ENCODE measurements around the gene B9D1. TPM values are rescaled to one million over a fixed set of nuclear protein-coding genes. Genes with fewer than 3 reads are reported as not detected.

B9D1 gene
- total RNA-seq, 2 donors from 2014 or later, result 18.7 to 24.6 TPM

DNA sequence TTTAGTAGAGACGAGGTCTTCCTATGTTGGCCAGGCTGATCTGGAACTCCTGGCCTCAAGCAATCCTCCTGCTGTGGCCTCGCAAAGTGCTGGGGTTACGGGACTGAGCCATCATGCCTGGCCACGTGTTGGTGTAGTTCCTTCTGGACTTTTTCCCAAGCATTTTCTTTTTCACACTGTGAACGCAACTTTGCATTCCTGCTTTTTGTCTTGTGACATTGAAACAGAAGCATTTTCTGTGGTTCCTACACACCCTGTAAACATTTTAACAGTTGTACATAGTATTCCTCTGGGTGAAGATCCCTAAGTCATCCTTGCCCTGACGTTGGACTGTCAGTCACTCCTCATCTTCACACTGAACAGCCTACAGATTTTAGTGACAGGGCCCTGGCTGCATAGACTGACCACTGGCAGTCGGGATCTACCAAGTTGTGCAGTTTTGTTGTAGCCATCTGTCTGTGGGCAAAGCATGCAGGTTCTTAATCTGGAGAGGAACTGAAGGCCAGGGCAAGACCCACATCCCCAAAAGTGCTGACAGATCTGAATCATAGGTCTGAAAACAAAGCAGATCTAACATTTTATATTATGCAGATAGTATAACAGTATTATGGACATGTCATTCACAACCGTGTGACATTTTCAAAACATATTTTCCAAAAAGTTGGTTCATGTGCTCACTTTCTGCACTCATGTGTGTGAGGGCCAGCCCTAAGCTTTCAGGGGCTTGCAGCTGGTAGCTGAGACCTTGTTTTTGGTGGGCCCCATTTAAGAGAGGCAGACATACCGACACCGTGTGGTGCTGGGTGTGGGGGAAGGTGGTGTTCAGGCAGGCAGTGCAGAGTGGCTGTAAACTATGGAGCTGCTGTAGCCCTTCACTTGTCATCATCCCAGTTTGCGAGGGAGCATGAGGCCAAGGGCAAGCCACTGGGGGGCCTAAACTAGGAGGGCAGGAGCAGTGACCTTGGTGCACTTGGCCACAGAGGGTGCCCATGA, 65.4 kb downstream of the B9D1 start:
- no peaks in the 10 kb centered on the region for H3K9me3 ChIP-seq
- no peaks in the 10 kb centered on the region for H3K27me3 ChIP-seq
- no peak for DNase-seq (ENCODE audit: low spot score)
- no peaks in the 10 kb centered on the region for H3K36me3 ChIP-seq
- TF ChIP-seq, protein P1, sequence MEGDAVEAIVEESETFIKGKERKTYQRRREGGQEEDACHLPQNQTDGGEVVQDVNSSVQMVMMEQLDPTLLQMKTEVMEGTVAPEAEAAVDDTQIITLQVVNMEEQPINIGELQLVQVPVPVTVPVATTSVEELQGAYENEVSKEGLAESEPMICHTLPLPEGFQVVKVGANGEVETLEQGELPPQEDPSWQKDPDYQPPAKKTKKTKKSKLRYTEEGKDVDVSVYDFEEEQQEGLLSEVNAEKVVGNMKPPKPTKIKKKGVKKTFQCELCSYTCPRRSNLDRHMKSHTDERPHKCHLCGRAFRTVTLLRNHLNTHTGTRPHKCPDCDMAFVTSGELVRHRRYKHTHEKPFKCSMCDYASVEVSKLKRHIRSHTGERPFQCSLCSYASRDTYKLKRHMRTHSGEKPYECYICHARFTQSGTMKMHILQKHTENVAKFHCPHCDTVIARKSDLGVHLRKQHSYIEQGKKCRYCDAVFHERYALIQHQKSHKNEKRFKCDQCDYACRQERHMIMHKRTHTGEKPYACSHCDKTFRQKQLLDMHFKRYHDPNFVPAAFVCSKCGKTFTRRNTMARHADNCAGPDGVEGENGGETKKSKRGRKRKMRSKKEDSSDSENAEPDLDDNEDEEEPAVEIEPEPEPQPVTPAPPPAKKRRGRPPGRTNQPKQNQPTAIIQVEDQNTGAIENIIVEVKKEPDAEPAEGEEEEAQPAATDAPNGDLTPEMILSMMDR (IDR thresholded peaks at IDR 0.05), result no peak
- no peak overlapping the region for H3K4me3 ChIP-seq
- peaks cover 0 to 72% of the 10 kb centered on the region in 2 donors for H3K4me1 ChIP-seq
- no peak overlapping the region for H3K27ac ChIP-seq

DNA sequence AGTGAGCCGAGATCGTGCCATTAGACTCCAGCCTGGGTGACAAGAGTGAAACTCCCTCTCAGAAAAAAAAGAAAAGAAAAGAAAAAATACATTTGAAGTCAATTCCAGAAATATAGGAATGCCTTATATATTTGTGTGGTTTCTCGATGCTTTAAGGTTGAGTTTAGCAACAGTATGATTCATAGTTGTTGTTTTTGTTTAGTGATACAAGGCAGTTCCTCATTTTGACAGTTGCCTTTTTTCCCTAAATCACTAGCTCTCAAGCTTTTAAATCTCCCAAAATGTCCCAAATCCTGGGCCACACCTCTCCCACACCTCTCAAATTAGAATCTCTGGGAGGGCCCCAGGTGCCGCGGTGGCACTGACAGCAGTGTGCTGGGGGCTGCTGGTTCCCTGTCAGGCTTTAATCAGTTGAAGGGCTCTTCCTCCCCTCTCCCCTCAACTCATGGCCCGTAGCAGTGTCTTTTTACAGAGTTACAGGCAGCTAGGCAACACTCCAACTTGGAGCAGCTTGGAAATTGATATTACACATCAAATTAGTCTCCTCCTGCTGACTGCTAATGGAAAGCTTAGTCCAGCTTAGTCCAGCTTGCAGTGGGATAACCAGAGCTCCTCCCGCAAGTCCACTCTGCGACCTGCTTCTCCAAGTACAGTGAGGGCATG, 66.9 kb downstream of the B9D1 start:
- Histone ChIP-seq H3K36me3 (no peaks in the 10 kb centered on the region), H3K27me3 (no peaks in the 10 kb centered on the region), H3K4me3 (no peak overlapping the region), H3K9me3 (no peaks in the 10 kb centered on the region), H3K27ac (peak overlapping the region in 1 of 2 donors; percentile 39), H3K4me1 (peaks cover 0 to 72% of the 10 kb centered on the region in 2 donors)
- TF ChIP-seq, protein P1 (IDR thresholded peaks at IDR 0.05), result no peak
- DNase-seq (ENCODE audit: low spot score), result no peak

- Histone ChIP-seq H3K36me3 (no peaks in the 10 kb centered on the region), H3K4me3 (no peak overlapping the region), H3K27ac (no peak overlapping the region), H3K4me1 (peaks cover 0 to 76% of the 10 kb centered on the region in 2 donors), H3K9me3 (no peaks in the 10 kb centered on the region), H3K27me3 (no peaks in the 10 kb centered on the region)
- TF ChIP-seq, protein P1 (IDR thresholded peaks at IDR 0.05), result no peak
- no peak for DNase-seq (ENCODE audit: low spot score)
Measured at GRCh38 chr17:19294443-19294842, 68.1 kb downstream of the B9D1 start.

MicroRNAs encoded within 50 kb of the gene (microRNA counts, 767-probe panel; counts per million panel counts)
- 2,929 to 6,263 counts per million in 2 donors for microRNA hsa-miR-1180

Small RNA genes within 50 kb of the gene (microRNA-seq; reads per million reads assigned to microRNA genes)
- gene MIR1180 (ENCODE audit: borderline number of aligned reads in 2 of 2, borderline replicate concordance in 1 of 2), result 232 to 479 reads per million in 2 donors

Other genes with a start within 250 kb of the B9D1 start
- gene GRAPL, start 235.1 kb downstream of the B9D1 start, total RNA-seq, result 1 to 10 TPM in 1 of 2 donors, not detected in 1; 1.4 TPM
- 10 to 100 TPM; 68.0 to 73.1 TPM for gene EPN2, start 125.4 kb downstream of the B9D1 start, total RNA-seq
- gene MAPK7, start 15.8 kb upstream of the B9D1 start, total RNA-seq, result 10 to 100 TPM; 15.9 to 17.8 TPM
- gene MFAP4, start 24.5 kb upstream of the B9D1 start, total RNA-seq, result 100 to 1,000 TPM in 1 of 2 donors, 10 to 100 TPM in 1; 78.5 to 104 TPM
- gene RNF112, start 48.5 kb upstream of the B9D1 start, total RNA-seq, result 1 to 10 TPM in 1 of 2 donors, under 1 TPM in 1; 0.67 to 1.2 TPM
- gene SLC47A1, start 171.1 kb upstream of the B9D1 start, total RNA-seq, result 1 to 10 TPM; 2.2 to 4.9 TPM